Spinal cord (tissue), 10 donors: ENCODE data around the gene PLA2G3. TPM values are rescaled to one million over a fixed set of nuclear protein-coding genes. Genes with fewer than 3 reads are reported as not detected.
"Not testable (repeated sequence)": the region's sequence is repeated elsewhere in the genome, so short reads cannot be mapped to it uniquely, and the experiment has no call there.

ENCODE experiments used
- DNase-seq, 6 donors: peaks; one replicate each; pipeline versions ENCODE4 v3.0.0 to v3.0.0-alpha.2; 2013 to 2015; ENCODE audit warnings: low spot score in 6 of 6, low read depth in 4 of 6
- H3K27ac ChIP-seq: one replicate; pipeline ENCODE4 v1.5.1; 2013; ENCODE audit warnings: low read depth, low read length, control low read depth
- H3K27me3 ChIP-seq: one replicate; pipeline ENCODE4 v1.6.1; 2013; ENCODE audit warnings: low read length; ENCODE audit not compliant: control insufficient read depth, insufficient read depth
- H3K36me3 ChIP-seq: one replicate; pipeline ENCODE4 v1.6.1; 2013; ENCODE audit warnings: low read length; ENCODE audit not compliant: control insufficient read depth, insufficient read depth
- H3K4me1 ChIP-seq: one replicate; pipeline ENCODE4 v1.6.1; 2013; ENCODE audit warnings: low read length; ENCODE audit not compliant: control insufficient read depth, insufficient read depth
- H3K4me3 ChIP-seq: one replicate; pipeline ENCODE4 v1.5.1; 2013; ENCODE audit warnings: low read depth, low read length, control low read depth
- H3K9me3 ChIP-seq: one replicate; pipeline ENCODE4 v1.6.1; 2013; ENCODE audit warnings: low read length; ENCODE audit not compliant: control insufficient read depth, insufficient read depth
- WGBS: methylation state at CpG from one replicate; pipeline ENCODE4 v1.1.5; 2013; ENCODE audit warnings: missing lambda C conversion rate; ENCODE audit not compliant: insufficient coverage; 5-methylcytosine and 5-hydroxymethylcytosine counted together
- polyA plus RNA-seq, 2 donors: library from polyadenylated mRNA; unstranded; fragments of 120-200 nt; gene quantifications; one replicate each; pipeline ENCODE4 v1.2.1, GENCODE V29; 2013; ENCODE audit not compliant: insufficient read length in 2 of 2
- total RNA-seq, 2 donors: library from RNA; depleted of rRNA in 1 of 2; stranded (reverse); fragments of 120-200 nt in 1 of 2; fragments of >200 nt in 1 of 2; gene quantifications; one replicate each; pipeline versions ENCODE4 v1.2.3 to v1.2.4, GENCODE V29; 2013 to 2014
- donor health status: healthy.

The PLA2G3 gene
- total and polyA plus RNA-seq, 4 donors: 0.77 to 1.7 (median 1.2) TPM

DNA sequence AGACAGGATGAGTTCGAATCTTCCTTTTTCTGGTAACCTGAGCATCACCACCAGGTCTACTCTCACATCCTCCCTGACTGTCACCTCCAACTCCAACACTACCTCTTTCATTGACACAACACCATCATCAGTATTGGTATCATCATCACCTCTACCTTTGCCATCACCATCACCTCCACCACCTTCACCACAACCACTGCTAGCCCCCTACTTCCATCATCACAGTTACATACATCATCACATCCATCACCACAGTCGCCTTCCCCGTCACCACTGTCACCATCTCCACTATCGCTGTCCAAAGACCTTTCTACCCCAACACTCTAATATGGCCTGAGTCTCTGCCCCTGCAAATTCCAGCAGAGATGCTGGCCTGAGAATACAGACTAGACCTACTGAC is 18.9 kb downstream of the PLA2G3 start:
- H3K4me3 ChIP-seq: no peak overlapping the region
- H3K9me3 ChIP-seq: no peaks in the 10 kb centered on the region
- DNase-seq: no peak
- WGBS: 100% methylated on average over 4 of the region's 4 CpGs
- peaks cover 23% of the 10 kb centered on the region for H3K4me1 ChIP-seq
- H3K27ac ChIP-seq: no peak overlapping the region
- peaks cover 12% of the 10 kb centered on the region for H3K36me3 ChIP-seq
- no peaks in the 10 kb centered on the region for H3K27me3 ChIP-seq

DNA sequence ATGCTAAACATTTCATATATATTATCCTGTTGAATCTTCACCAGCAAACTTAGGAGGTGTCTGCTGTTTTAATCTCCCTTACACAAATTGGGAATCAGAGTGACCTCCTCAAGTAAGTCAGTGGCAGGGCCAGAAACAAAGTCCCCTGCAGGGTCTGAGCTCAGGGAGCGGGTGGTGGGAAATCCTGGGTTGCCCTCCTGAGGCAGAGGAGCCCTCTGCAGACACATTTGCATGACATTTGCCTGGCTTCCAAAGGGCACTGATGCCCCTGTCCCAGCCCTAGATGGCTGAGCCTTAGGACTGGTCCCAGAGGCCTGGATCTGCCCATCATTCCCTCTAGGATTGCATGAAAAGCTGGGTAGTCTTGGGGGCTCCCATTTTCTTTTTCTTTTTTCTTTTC is 19.7 kb downstream of the PLA2G3 start:
- peaks cover 9% of the 10 kb centered on the region for H3K36me3 ChIP-seq
- H3K4me3 ChIP-seq: no peak overlapping the region
- 100% methylated on average over 1 of the region's 1 CpG for WGBS
- H3K27me3 ChIP-seq: no peaks in the 10 kb centered on the region
- no peak overlapping the region for H3K27ac ChIP-seq
- H3K9me3 ChIP-seq: no peaks in the 10 kb centered on the region
- DNase-seq: no peak
- H3K4me1 ChIP-seq: peaks cover 23% of the 10 kb centered on the region

DNA sequence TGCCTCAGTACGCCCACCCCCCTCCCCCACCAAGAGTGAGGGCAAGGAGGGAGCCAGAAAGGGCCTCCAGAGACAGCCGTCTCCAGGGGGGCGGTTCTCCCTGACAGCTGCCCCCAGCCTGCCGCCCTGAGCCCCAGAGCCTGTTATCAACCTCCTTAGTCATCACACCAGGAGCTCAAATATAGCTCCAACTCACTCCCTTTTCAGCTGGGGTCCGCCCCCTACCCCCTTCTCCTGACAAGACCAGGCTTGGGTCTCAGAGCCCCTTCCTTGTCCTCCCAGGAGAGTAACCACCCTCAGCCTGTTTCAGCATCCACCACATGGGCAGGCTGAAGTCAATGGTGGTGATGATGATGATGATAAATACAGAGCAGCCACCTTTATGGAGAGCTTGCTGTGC is 20.1 kb downstream of the PLA2G3 start:
- peaks cover 23% of the 10 kb centered on the region for H3K4me1 ChIP-seq
- no peaks in the 10 kb centered on the region for H3K9me3 ChIP-seq
- H3K4me3 ChIP-seq: no peak overlapping the region
- DNase-seq: no peak
- peaks cover 5% of the 10 kb centered on the region for H3K36me3 ChIP-seq
- H3K27me3 ChIP-seq: no peaks in the 10 kb centered on the region
- 58% methylated on average over 4 of the region's 5 CpGs for WGBS
- no peak overlapping the region for H3K27ac ChIP-seq

DNA sequence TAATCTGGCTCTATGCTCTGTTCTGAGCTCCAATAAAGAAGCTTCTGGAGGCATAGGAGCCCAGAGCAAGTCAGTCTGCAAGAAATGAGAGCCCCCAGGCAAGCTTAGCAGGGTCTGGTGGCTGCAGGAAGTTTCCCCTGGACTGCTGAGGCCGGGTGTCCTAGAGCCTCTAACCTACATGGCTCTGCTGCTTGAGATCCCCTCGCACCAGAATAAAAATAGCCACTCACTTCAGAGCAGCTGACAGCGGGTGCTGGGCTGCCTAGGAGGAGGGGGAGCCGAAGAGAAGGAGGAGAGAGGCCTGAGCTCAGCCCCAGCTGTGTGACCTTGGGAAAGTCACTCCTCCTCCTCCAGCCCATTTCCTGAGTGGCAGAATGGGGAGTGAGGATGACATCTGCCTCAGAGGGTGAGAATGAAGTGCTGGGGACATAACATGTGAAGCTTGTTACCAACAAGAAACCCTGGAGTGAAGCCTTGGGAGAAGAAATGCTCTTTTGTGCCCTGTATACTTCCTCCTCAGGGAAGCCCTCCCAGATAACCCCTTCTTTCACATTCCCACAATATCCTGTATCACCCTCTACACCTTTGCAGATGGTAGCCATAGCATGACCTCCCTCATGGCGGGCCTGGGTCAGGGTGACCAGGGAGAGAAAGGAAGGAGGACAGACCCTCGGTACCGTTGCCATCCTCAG is 21.1 kb downstream of the PLA2G3 start:
- H3K4me1 ChIP-seq: peaks cover 21% of the 10 kb centered on the region
- no peaks in the 10 kb centered on the region for H3K36me3 ChIP-seq
- 40% methylated on average over 1 of the region's 7 CpGs for WGBS
- H3K4me3 ChIP-seq: no peak overlapping the region
- DNase-seq: no peak
- no peaks in the 10 kb centered on the region for H3K9me3 ChIP-seq
- H3K27ac ChIP-seq: no peak overlapping the region
- H3K27me3 ChIP-seq: no peaks in the 10 kb centered on the region

DNA sequence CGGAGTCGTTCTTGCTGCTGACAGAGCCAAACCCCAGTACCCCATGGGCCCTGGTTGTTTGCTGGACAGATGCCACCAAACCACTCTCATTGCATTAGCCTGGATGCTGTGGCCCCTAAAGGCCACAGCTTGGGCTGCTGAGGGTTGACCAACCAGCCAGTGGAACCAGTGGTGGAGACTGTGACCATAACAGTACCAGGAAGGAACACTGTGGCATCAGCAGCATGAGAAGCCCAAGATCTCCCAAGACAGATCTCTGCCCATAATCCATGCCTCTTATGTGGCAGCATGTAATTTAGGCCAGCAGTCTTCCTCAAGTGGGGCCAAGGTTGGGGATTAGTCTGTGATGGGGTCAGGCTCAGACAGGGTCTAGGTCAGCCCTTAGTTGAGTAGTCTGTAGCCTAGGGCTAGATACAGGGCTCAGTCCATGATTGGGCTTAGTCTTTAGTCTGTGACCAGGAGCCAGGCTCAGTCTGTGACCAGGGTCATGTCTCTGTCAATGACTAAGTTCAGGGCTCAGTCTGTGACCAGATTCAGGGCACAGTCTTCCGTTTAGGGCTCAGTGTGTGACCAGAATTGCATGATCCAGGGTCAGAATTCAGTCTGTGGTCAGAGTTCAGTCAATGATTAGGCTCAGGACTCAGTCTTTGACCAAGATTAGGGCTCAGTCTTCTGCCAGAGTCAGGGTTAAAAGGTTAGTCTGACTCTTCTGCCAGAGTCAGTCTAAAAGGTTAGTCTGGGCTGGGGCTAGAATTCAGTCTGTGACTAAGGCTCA is 22.1 kb downstream of the PLA2G3 start:
- no peak overlapping the region for H3K4me3 ChIP-seq
- no peaks in the 10 kb centered on the region for H3K36me3 ChIP-seq
- H3K27me3 ChIP-seq: no peaks in the 10 kb centered on the region
- H3K9me3 ChIP-seq: no peaks in the 10 kb centered on the region
- no peak for DNase-seq
- no peak overlapping the region for H3K27ac ChIP-seq
- peaks cover 13% of the 10 kb centered on the region for H3K4me1 ChIP-seq
- 85% methylated on average over 3 of the region's 3 CpGs for WGBS

DNA sequence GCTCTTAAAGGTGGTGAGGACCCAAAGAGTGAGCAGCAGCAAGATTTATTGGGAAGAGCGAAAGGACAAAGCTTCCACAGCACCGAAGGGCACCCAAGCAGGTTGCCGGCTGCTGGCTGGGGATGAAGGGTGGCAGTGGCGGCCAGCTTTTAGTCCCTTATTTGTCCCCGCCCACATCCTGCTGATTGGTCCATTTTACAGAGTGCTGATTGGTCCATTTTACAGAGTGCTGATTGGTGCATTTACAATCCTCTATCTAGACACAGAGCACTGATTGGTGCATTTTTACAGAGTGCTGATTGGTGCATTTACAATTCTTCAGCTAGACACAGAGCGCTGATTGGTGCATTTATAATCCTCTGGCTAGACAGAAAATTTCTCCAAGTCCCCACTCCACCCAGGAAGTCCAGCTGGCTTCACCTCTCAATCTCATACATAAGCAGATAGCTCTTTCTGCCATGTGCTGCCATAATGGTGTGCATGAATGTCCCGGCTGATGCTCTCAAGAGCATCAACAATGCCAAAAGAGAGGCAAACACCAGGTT is 27.7 kb downstream of the PLA2G3 start:
- not testable (repeated sequence) for H3K27ac ChIP-seq, H3K4me3 ChIP-seq, H3K9me3 ChIP-seq, H3K36me3 ChIP-seq, H3K4me1 ChIP-seq, DNase-seq, H3K27me3 ChIP-seq
- WGBS: 84% methylated on average over 5 of the region's 7 CpGs

DNA sequence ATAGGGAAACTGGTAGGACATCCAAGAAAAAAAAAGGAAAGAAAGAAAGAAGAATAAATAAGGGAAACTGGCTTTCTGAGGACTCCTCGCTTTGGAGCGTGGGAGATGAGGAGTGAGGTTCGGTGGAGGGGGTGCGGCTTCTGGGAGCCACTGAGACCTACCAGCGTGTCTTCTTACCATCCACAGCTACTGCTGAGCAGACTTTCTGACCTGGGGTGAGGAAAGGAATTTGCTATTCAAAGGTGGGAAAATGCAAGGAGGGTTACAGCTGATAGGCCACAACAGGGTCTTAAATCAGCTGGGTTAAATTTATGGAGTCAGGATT is 32.5 kb downstream of the PLA2G3 start:
- Histone ChIP-seq H3K4me3 (peak overlapping the region; percentile 76), H3K9me3 (no peaks in the 10 kb centered on the region), H3K36me3 (peaks cover 14% of the 10 kb centered on the region), H3K4me1 (peaks cover 31% of the 10 kb centered on the region), H3K27me3 (no peaks in the 10 kb centered on the region), H3K27ac (peak overlapping the region; percentile 88)
- 0% methylated on average over 3 of the region's 5 CpGs for WGBS
- DNase-seq: no peak

DNA sequence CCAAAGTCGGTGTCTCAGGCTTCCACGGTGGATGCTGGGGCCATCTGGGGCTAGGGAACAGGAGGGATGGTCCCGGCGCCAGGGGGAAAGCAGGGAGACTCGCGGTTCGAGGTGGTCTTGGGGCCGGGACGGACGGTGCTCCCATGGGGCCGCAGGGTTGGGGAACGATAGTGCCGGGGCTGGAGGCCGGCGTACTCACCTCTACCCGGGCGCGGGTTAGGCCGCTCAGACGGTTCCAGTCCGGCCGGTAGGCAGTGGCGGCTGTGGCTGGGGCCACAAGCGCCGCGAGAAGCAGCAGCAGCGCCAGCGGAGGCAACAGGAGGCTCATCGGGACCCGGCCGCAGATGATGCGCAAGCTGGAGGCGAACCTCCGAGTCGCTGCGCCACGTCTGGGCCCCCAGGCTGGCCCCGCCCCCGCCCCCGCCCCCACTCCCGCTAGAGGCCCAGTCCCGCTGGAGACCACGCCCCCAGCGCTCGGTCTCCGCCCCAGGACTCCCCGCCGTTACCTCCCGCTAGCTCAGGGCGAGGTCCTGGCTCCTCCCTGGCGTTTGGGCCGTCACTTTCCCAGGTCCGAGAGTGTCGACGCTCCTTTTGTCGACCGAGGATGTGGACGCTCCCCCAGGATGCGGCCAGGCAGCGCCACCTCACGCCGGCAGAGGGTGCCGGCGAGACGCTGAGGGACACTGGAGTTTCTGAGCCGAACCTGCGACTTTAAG is 33.0 kb downstream of the PLA2G3 start, which contains the start of gene SELENOM:
Gene SELENOM, minus strand, starts transcription at position 391 of the 716 bp plus-strand sequence. Its CDS starts 63 bp downstream, at position 328.
- Histone ChIP-seq H3K27ac (peak within 1 kb of the TSS; percentile 88), H3K4me3 (peak within 1 kb of the TSS; percentile 76), H3K36me3 (peaks cover 18% of the 10 kb centered on the region), H3K27me3 (no peaks in the 10 kb centered on the region), H3K4me1 (peaks cover 31% of the 10 kb centered on the region), H3K9me3 (no peaks in the 10 kb centered on the region)
- DNase-seq: peak; percentile 73 to 96 (median 79)
- WGBS: 3% methylated on average over 67 of the region's 67 CpGs

DNA sequence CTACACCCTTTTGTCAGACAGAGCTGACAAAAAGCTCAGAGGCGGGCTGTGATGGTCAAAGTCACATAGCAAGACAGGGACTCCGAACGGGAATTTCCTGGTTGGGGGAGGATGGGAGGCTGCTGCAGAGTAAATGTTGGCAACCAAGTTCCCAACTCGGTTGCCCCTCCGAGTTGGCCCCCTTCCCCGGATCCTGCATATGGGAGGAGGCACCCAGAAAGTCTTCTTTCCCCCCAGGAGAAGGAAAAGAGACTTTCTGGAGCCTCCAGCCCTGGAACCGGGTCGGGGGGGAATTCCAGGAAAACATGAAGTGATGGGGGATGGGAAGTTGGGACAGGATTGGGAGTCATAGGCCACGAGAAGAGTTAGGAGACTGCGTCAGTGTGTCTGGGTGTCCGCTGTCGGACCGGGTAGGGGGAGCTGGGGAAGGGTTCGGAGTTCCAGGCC is 33.6 kb downstream of the PLA2G3 start:
- Histone ChIP-seq H3K27ac (peak overlapping the region; percentile 88), H3K27me3 (no peaks in the 10 kb centered on the region), H3K36me3 (peaks cover 24% of the 10 kb centered on the region), H3K4me3 (peak overlapping the region; percentile 76), H3K9me3 (no peaks in the 10 kb centered on the region), H3K4me1 (peaks cover 31% of the 10 kb centered on the region)
- no peak for DNase-seq
- WGBS: 33% methylated on average over 8 of the region's 14 CpGs
